NAMALWA (cell line): Measurements from ENCODE around the gene GALNT10.

Experiments used
- DNase-seq: peaks from one replicate; pipeline ENCODE4 v3.0.0-alpha.2; 2015; ENCODE audit warnings: low spot score

Gene GALNT10

DNA sequence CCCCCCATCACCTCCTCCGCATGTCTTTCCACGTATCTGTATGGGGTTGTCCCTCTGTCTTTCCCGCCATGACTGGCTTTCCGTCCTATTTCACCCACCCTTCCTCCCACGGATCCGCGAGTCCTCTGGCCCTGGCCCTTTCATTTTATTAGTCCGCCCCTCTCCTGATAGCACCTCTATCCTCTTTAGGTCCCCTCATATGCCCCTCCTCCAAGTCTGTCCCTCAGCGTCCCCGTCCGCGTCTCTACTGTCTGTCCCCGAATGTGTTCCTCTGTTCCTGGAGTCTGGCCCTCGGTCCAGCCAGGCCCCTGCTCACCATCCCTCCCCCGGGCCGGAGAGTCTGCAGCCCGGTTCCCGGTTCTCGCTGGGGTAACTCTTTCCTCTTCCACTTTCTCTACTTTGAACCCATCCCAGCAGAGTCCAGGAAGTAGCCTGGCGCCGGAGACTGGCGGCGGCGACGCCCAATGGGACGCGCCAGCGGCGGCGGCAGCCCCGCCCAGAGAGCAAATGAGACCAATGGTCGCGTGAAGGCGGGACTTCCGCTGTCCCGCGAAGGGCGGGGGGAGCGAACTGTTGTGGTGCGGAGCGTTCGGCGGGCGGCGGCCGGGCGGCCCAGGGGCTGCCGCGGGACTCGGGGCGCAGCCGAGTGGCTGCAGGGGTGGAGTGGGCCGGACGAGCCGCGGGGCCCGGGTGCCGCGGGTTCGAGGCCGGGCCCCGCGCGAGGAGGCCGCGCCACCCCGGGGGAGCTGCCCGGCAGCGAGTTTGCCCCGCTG lies 255.1 kb downstream of the GALNT10 start, which contains the start of gene SAP30L:
Gene SAP30L, plus strand, starts transcription at position 576 of the 773 bp plus-strand sequence. CDS start 608 bp downstream, outside the sequence.
- DNase-seq: peak; percentile 96

DNA sequence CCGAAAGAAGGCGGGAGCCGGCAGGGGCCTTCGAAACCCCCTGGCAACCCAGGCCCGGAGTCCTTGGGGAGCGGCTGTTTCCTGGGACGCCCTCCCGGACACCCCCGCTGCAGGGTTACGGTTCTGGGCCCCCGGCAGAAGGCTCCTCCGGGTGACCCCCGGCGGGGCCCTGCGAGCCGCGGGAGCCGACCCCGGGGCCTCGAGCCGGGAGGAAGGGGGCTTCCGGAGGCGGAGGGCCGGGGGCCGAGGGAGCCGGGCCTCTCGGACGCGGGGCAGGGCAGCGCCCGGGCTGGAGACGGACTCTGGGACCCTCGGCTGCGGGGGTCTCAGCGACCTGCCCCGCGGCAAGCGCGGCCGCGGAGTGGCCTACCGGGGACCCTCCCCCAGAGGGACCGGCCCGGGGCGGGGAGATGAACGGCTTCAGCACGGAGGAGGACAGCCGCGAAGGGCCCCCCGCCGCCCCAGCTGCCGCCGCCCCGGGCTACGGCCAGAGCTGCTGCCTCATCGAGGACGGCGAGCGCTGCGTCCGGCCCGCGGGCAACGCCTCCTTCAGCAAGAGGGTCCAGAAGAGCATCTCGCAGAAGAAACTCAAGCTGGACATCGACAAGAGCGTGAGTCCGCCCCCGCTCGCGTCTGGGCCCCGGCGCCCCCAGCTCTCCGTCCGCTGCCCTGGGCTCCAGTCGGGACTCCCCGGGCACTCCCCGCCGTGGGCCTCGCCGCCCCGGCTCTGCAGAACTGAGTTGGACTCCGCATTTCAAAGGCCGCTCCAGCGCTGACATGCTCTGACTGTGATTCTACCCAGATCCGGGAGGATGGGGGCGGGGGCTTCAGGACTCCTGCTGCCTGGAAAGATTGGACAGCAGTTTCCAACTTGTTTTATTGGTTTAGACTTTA lies 255.9 kb downstream of the GALNT10 start:
- DNase-seq: peak; percentile 8

DNA sequence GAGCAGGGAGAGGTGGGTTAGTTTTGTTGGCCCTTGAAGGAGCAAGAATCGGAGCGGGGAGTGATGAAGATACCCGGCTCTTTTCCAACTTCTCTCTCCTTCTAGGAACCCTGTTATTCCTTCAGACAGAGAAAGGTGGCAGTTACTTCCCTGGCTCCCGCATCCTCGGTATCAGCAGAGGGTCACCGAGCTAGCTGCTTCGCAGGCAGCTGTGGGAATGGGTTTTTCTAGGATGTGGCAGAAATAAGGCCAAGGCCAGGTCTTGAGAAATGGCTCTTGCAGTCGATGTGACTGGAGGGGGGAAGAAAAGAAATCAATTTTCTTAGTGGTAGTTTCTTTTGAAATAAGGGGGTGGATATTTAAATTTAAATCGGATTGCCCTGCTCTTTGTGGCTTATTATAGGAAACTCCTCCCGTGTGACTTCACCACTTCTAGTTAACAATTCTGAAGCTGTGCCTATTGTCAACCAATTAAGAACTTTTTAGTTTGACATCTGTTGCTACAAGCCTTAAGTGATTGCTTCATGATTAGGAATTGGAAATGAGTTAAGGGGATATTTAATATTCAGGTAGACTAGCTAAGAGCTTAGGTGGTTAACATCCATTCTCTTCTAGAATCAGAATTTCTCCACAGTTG lies 256.7 kb downstream of the GALNT10 start:
- DNase-seq: peak; percentile 9

DNA sequence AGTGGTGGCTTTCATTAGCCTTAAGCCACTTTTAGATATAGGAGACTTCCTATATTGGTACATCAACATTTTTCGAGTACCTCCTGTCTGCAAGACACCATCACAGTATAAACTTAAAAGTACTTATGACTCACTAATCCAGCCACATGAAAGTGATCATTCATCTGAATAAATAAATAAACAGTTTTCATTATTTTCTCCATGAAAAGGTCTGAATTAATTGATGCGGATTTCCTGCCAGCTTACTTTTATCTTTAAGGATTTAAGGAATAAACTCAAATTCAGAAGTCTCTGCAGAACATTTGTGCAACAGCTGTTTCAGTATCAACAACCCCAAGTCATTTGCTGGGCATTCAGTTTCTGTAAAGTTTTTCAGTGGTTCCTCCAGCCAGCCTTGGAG lies 259.3 kb downstream of the GALNT10 start:
- no peak for DNase-seq

DNA sequence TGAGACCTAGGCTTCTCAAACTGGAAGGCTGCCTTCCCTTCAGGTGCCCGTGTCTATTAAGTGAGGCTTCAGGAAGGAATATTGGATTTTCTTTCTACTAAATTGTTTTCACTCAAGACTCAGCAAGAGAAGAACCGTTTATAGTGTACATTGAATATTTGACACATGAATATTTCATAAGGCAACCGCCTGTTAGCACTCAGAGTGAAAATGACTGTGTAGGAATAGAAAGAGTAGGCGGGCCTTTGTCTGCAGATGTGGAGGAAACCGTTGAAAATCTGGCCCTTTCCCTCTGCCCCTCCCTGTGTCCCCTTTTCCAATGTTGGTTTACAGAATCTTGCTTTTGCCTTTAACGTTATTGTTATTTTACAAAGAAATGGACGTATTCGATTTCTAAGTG lies 261.4 kb downstream of the GALNT10 start:
- no peak for DNase-seq

DNA sequence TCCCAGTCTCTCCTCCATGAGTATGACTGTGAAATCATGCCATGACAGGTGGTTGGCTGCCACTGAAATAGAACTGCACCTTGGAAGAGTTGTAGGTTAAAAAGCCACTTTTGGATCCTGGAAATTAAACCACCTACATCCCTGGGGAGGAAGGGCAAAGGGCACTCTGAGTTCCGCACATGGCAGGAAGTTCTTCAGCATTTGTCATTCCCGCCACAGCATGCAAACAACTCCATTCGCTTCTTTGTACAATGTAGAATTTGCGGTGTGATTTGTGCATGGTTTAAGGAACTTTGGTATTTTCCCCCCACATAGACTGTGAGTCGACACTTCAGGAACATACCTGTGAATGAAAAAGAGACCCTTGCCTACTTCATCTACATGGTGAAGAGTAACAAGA lies 265.1 kb downstream of the GALNT10 start:
- no peak for DNase-seq

DNA sequence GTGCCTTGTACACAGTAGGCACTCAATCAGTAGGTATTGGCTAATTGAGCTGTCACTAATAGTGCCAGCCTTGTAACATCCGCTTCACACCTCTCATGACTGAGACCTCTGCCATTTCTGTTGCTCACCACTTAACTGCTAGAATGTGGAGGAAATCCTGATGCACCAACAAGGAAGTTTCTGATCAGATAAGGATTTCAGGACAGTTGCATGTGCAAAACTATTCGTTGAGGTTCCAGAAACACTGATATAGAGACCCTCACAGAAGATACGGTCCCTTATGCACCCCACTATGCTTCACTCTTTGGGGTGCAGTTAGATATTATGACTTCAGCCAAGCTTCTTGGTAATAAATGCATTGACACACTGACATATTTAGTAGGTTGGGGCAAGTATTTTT lies 266.0 kb downstream of the GALNT10 start:
- no peak for DNase-seq

DNA sequence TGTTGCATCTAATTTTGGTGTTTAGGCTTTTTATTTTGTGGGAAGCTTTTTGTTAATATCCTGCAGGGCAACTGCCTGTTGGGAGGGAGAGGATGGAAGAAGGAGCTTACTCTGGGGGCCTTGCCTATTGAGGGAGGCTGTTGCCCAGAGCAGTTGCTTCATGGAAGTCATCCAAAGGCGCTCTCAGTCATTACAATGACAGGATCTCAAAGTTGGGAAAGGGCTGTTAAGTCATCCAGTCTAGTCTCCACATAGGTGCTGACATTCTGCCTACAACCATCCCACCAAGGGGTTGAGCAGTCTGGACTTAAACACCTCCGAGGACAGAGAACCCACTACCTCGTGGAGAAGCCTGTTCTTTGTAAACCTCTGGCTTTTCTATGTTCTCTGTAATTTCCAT lies 268.5 kb downstream of the GALNT10 start:
- no peak for DNase-seq

DNA sequence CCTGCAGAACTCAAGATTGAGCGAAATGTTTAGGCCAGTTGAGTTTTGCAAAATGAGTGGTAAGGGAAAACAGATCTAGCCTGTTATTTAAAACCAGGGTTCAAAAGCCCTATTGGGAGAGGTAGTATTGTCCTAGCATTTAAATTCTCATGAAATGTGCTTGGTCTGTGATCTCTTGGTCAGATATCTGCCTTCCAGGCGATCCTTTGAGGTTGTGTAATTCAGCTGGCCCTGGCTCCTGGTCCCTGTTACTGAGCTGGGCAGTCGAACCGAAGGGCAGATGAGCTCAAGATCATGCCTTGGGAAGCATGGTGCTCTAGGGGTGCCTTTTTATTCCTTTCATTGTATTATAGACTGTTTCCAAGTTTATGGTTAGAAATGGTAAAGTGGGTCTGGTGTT lies 269.6 kb downstream of the GALNT10 start:
- no peak for DNase-seq

DNA sequence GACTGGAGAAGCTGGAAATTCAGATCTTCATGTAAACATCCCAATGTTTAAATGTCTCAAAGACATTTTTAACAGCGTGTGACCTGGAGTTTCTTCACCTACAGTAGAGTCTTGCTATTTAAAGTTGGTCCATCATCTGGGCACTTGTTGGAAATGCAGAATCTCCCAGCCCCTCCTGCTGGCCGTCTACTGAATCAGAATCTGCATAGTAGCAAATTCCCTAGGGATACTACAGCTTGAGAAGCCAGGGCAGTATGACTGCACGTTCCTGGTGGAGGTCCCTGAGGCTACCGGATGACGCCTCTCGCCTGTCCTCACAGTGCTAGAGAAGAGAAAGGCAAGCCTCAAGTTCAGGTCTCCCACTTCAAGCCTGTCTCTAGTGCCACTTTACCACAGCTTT lies 271.0 kb downstream of the GALNT10 start:
- no peak for DNase-seq

DNA sequence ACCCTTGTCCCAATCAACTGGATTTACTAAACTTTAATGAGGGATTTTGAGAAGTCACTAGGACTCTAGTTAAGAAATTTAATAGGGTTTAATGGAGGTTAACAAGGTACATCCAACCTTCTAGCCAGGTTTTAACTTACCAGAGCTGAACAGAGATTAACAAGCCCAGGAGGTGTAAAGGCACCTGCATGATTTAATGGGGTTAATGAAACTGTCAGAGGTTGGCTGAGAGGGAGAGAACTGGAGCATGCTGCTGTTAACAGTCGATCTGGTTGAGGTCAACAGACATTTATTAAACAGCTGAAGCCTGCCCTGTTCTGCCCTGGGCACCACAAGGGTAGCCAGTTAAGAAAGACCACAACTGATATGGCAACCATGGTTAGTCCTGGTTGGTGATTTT lies 273.9 kb downstream of the GALNT10 start:
- DNase-seq: no peak

DNA sequence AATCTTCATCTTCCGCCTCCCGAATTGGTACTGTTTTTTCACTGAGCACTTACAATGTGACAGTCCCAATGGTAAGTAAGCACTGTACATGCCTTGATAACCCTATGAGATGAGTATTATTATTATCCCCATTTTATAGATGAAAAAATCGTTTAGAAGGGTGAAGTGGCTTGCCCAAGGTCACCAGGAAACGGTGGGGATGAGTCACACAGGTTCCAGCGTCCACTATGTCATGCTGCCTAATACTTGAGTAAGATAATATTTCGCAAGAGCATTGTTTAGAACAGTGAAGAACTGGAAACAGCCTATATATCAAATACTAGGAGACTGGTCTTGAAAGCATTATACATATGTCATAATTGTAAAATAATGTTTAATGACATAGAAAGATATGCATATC lies 274.6 kb downstream of the GALNT10 start:
- DNase-seq: no peak

DNA sequence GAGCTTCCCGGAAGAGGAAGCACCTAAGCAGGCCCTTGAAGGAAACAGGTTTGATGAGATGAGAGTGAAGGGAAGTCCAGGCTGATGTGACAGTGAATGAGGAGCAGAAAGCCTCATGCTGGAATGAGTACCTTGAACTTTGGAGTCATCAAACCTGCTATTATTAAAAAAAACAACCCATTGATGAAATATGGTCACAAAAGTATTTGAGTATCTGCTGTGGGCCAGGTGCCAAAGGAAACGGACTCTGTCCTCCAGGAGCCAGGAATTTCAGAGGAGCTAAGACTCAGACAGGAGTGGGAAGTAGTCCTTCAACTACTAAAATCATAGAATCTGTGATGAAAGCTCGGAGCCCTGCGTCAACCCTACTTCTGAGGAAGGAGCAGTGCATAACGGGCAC lies 275.6 kb downstream of the GALNT10 start:
- no peak for DNase-seq

DNA sequence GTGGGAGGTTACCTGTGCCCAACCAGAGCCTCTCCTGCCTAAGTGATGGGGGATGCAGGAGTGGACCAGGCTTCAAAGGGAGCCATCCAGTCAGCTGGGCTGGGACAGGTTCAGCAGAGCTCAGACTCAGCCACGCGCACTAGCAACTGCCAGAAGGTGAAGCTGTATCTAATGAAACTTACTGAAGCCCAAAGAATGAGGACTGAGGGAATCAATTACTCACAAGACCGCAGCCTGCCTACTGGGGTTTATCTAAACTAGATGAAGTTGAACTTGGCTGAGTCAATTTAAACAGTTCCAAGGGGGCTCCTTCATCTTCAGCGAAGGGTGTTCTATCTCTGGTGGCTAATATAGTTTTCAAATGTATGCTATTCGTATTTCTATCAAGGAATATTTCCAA lies 276.1 kb downstream of the GALNT10 start:
- DNase-seq: no peak

DNA sequence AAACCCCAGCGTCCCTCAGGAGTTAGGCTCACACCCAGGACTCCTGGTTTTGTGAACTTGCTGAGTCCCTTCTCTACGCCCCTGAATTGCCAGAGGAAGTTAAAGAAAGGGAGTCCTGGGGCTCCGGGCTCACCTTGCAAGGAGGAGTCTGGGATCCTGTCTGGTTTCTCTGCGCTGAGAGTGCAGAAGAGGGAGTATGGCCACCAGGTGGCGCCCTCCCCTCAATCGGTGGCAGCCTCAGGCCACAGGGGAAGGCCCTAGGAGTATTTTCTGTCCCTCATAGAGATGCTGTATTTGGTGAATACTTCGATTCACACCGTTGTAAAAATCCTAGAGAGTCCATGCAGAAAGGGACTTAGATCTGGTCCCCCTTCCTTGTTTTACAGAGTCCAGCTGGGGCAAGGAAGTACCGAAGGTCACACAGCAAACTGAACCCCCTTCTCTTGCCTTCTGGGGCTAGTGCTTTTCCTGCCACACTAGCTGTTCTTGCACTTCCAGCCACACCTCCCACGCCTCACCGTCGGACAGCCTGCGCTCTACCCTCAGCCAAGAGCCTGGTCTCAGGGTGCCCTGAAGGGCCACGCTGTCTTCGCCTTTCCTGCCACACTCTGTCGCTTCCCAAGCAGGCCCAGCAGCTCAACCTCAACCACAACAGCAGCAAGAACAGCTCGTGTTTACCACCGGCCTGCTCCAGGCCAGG lies 277.3 kb downstream of the GALNT10 start:
- peak; percentile 80 for DNase-seq

DNA sequence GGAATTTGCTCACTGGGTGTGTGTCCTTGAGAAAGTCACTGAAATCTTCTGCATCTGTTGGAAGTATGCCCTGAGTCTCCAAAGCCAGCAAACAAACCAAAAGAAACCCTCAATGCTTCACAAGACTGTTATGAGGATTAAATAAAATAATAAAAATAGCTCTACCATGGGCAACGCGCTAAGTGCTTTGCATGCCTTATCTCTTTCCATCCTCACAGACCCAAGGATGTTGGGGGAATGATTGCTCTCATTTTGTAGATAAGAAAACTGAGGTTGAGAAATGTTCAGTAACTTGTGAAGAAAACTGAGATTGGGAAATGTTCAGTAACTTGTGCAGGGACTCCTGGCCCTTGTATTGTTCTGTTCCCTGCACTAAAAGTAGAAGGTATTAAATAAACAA lies 279.6 kb downstream of the GALNT10 start:
- no peak for DNase-seq
